Stimulated activated CD4-positive, alpha-beta T cell treated with anti-CD3 and anti-CD28 coated beads, Interleukin-1b, Interleukin-23, amount 100 ng/mL, for 48 hours (primary cell): ENCODE measurements around the gene CDC42EP1.
"Not testable (repeated sequence)": the region's sequence is repeated elsewhere in the genome, so short reads cannot be mapped to it uniquely, and the experiment has no call there.

Experiments
- DNase-seq: peaks from one replicate; pipeline ENCODE4 v3.0.0-alpha.2; 2020

CDC42EP1 gene

DNA sequence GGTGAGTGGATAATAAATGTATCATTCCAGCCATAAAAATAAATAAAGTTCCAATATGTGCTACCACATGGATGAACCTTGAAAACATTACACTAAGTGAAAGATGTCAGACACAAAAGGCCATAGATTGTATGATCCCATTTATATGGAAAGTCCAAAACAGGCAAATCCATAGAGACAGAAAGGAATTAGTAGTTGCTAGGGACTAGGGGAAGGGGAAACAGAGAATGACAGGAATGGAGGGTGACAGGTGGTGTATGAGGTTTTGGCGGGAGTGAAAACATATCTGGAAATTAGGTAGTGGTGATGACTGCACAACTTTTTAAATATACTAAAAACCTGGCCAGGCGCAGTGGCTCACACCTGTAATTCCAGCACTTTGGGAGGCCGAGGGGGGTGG is 25.8 kb upstream of the CDC42EP1 start:
- DNase-seq, result no peak

DNA sequence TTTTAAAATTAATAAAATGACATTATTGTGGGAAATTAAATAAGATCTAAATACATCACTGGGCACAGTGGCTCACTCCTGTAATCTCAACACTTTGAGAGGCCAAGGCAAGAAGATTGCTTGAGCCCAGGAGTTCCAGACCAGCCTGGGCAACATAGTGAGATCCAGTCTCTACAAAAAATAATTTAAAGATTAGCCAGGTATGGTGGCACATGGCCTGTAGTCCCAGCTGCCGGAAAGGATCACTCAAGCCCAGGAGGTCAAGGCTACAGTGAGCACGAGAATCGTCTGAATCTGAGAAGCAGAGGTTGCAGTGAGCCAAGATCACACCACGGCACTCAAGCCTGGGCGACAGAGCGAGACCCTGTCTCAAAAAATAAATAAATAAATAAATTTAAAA is 25.1 kb upstream of the CDC42EP1 start:
- DNase-seq, result no peak

DNA sequence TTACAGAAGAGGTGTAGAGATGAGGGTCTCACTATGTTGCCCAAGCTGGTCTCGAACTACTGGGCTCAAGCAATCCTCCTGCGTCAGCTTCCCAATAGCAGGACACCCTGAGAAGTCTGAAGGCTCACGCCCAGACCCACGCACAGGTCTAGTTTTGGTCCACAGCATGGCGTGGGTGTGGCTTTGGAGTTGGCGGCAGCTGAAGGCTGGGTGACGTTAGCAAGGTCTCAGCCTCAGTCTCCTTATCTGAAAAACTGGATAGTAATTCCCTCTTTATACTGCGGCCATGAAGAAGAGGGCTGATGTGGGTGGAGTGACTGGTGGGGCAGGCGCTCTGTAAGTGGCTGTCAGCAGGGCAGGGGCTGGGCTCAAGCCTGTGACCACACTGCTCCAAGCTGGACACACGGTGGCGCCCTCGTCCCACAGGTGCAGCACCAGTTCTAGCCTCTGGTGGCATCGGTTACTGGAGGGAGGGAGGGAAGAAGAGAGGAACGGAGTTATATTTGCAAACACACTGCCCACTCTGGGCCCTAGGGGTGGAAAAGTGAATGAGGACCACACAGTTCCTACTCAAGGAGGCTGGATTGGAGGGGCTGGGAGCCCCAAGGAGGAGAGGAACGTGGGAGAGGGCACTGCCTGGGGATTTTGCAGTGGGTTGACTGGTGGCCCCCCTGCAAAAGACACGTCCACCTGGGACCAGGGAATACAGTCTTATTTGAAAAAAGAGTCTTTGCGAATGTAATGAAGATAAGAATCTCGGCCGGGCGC is 21.5 kb upstream of the CDC42EP1 start:
- DNase-seq, result peak; percentile 92

GRCh38 chr22:37539790-37540189 is 20.5 kb upstream of the CDC42EP1 start:
- DNase-seq, result not testable (repeated sequence)

- not testable (repeated sequence) for DNase-seq
Observed at GRCh38 chr22:37542416-37542815, 17.9 kb upstream of the CDC42EP1 start.

DNA sequence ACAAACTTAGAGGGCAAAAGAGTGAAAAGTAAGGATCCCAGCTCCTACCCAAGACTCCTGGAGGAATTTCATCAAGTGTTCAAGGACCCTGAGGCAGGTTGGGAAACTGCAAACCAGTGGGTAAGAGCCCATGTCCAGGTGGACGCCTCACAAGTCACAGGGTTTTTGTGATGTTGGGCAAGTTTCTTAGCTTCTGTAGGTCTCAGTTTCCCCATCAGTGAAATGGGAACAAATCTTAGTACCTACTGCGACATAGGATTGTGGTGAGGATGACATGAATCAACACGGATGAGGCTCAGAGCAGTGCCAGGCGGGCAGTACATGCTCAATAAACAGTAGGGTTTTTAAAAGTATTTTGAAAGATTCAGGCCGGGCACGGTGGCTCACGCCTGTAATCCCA is 17.3 kb upstream of the CDC42EP1 start:
- DNase-seq, result no peak

- DNase-seq, result peak; percentile 54
Observed at GRCh38 chr22:37544955-37545702, 15.2 kb upstream of the CDC42EP1 start.

DNA sequence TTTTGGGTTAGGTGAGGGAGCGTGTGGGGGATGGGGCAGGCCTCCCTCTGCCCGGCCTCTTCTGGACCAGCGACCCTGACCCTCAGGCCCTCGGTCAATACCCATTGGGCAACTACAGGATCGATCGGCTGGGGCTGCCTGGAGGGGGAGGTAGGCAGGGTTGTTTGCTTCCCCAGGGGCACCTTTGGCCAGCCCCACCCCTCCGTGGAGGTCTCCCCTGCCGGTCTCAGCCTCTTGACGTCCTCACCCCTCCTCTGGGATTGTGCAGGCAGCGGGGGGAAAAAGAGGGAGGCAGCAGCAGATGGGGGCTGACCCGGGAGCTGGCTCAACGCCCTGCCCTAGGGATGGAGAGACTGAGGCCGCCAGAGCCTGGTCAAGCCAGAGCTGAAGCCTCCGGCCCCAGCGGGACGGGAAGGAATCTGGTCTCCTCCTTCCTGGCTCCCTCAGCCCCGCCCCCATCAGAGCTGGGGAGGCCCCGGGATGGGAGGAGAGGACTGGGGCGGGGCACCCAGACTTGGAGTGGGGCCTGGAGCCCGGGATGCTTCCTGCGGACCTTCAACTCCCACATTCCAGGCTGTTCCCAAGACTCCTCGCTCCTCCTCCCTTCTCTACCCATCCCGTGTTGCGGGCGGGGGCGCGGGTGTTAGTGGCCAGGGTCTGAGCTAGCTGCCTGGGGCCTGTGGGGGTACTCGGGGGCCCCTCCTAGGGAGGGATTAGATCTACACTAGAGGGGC is 14.4 kb upstream of the CDC42EP1 start:
- no peak for DNase-seq

- no peak for DNase-seq
Observed at GRCh38 chr22:37546437-37547250, 13.6 kb upstream of the CDC42EP1 start.

DNA sequence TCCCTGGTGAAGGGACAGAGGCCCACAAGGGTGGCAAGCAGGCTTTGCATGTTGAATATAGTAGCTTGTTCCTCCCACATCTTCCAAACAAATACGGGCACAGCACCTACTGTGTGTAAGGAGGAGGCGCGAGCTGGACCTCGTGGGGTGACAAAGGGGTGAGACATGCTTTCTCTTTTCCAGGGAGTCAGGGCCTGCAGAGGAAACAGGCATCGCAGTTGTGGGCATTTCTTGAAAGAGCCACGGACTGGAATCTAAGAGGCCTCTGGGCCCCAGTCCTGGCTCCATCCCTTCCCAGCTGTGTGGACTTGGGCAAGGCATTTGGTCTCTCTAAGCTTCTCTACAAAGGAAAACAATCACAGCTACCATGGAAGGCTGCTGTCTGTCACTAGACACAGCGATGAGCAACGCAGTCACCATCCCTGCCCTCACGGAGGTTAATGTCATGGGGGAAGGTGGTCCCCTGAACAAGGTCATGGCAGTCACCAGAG is 13.0 kb upstream of the CDC42EP1 start:
- no peak for DNase-seq

DNA sequence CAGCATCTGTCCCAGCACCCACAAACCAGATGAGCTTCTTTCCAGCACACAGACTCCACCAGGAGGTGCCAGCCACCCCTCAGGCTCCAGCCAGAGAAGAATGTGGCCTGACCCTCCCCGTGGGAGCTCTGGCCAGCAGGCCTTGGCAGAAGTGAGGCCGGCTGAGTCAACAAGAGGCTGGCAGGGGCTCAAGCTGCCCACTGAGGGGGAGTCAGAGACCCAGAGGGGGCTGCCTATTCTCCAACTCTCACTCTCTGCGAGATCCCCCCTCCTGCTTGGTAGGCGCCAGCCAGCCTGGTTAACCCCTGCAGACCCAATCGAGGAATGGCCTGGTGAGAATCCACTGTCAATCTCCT is 10.6 kb upstream of the CDC42EP1 start:
- no peak for DNase-seq

DNA sequence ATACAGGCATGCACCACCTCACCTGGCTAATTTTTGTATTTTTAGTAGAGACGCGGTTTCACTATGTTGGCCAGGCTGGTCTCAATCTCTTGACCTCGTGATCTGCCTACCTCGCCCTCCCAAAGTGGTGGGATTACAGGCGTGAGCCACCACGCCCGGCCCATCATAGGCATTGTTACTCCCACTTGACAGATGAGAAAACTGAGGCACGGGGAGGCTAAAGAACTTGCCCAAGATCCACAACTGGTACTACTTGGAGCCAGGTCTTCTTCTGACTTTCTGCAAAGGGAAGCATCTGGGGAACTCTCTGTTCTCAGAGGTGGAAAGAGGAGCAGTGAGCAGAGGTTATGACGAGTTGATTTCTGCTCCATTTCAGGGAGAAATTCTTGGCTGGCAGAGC is 9.4 kb upstream of the CDC42EP1 start:
- DNase-seq, result not testable (repeated sequence)

- DNase-seq, result no peak
Observed at GRCh38 chr22:37551981-37552380, 8.3 kb upstream of the CDC42EP1 start.

DNA sequence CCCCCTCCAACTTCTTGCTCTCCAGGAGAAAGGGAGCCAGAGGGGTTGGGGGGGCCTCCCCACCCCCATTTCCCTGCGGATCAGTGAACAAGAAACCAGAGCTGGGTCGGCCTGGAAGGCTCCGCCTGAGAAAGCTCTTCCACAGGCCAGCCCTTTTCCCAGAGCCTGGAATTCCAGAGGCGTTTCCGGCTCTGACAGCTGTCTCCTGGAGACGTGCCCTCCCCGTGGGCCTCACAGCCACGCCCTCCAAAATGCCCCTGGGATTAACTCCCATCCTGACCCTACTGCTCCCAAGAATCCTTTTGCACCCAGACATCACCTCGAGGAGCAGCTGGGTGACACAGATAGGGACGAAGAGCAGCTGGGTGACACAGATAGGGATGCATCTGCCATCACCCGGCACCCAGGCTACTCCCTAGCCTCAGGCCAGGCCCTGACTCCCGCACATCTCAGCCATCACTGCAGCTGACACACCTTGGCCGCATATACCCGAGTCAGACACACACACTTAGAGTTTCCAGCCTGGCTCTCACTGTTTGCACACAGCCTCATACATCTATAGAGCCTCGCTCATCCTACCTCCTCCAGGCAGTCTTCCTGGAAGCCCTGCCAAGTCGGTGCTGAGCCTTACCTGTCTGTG is 7.6 kb upstream of the CDC42EP1 start:
- no peak for DNase-seq

- DNase-seq, result no peak
Observed at GRCh38 chr22:37553725-37554124, 6.6 kb upstream of the CDC42EP1 start.

DNA sequence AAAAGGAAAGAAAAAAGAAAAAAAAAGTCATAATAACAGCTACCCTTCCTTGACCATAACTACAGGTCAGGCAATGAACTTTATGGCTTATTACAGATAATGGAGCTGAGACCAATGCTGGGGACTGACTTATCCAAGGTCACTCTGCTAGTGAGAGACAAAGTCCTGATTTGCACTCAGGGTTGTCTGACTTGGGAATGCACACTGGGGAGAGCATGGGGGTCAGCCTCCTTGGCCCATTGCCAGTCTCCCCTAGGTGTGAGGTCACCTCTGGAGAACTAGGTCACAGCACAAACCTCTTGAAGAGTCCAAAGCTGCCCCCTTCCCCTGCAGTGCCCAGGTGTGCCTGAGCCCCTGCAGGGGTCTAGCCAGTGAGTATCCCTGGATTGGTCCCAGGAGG is 5.3 kb upstream of the CDC42EP1 start:
- DNase-seq, result no peak

GRCh38 chr22:37556710-37557109 is 3.6 kb upstream of the CDC42EP1 start:
- DNase-seq, result no peak

- DNase-seq, result no peak
Observed at GRCh38 chr22:37557321-37558001, 2.8 kb upstream of the CDC42EP1 start.

GRCh38 chr22:37558815-37559214 is 1.5 kb upstream of the CDC42EP1 start:
- DNase-seq, result no peak

DNA sequence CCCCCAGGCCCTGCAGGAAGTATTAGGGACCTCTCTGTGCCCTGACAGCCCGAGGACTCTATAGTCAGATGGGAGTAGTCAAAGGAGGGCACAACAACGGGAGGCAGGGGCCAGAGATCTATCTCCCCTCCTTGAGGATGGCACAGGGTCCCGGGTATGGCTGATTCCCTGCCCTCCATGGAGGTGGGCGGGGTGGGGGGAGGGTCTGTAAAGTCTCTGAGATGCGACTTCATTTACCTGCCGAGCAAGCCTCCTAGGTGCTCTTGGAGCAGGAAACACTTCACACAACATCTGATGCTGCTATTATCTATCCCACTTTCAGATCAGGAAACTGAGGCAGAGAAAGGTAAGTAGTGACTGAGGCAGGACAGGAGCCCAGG is 769 bp upstream of the CDC42EP1 start:
- DNase-seq, result no peak

DNA sequence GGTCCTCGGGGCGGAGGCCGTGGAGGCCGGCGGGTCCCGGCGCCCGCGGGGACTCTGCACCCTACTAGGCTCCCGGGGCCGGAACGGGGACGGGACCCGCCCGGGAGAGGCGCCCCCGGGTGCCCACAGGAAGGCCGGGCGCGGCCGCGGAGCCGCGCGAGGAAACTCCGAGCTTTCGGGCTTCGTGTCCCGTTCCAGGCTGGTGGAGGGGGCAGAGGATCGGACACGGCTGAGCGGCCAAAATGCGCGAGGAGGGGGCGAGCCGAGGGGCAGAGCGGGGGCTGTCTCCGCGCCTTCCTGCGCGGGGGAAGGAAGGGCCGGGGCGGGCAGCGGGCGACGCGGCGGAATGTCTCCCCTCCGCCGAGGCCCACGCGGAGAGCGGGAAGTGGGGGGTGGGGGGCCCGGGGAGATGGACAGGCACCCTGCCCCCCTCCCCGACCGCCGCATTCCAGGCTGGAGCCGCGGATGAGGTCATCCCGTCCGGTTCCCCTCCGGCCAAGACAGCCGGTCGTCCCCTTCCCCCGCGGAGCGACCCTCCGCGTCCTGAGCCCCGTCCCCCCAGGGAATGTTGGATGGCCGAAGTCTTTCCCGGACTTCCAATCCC is 430 bp downstream of the CDC42EP1 start:
- DNase-seq, result no peak
